ENCODE measurements around the gene ACADVL. TPM values are rescaled to one million over a fixed set of nuclear protein-coding genes. Genes with fewer than 3 reads are reported as not detected.
A peak's percentile ranks its signal among the peaks of the same experiment; 100 is the strongest.

ACADVL gene
- total RNA-seq, 4 donors from 2014 or later, result 877 to 3,047 (median 1,981) TPM

GRCh38 chr17:7237761-7238419, 18.2 kb downstream of the ACADVL start:
- H3K4me3 ChIP-seq, result peak overlapping the region; percentile 81 to 90 (median 86)
- no peaks in the 10 kb centered on the region for H3K9me3 ChIP-seq
- in situ Hi-C loops (cut with MboI; ENCODE audit: low pct_ligation_motif_present in 1 of 4, low pct_unique_long_range_greater_than_20kb in 1 of 4, low sequenced_read_pairs in 3 of 4), result loop anchor here in 1 of 4 donors (25.0 kb wide), 1 partner anchor 899 kb away; no protein-coding TSS in a partner anchor
- intact Hi-C loops (cut with DNase I; ENCODE audit: low total_unique reads), result no loop called here
- peaks cover 31 to 59% (median 46%) of the 10 kb centered on the region in 4 donors for H3K4me1 ChIP-seq
- 1% methylated on average over 49 of the region's 73 CpGs; no CpG with 5 or more reads in 1 of the 2 donors for WGBS, 2 donors (ENCODE audit: low coverage in 1 of 2)
- peak; percentile 91 for DNase-seq
- H3K27me3 ChIP-seq, result no peaks in the 10 kb centered on the region
- no peak for TF ChIP-seq CTCF (IDR thresholded peaks at IDR 0.05)
- peak; percentile 47 for TF ChIP-seq POLR2A (IDR thresholded peaks at IDR 0.05)
- peak in 1 of 3 donors; percentile 11 for TF ChIP-seq POLR2AphosphoS5 (IDR thresholded peaks at IDR 0.05)
- H3K27ac ChIP-seq, result peak overlapping the region; percentile 96 to 98 (median 96)
- H3K36me3 ChIP-seq, result peaks cover 0 to 9% (median 4%) of the 10 kb centered on the region in 4 donors

DNA sequence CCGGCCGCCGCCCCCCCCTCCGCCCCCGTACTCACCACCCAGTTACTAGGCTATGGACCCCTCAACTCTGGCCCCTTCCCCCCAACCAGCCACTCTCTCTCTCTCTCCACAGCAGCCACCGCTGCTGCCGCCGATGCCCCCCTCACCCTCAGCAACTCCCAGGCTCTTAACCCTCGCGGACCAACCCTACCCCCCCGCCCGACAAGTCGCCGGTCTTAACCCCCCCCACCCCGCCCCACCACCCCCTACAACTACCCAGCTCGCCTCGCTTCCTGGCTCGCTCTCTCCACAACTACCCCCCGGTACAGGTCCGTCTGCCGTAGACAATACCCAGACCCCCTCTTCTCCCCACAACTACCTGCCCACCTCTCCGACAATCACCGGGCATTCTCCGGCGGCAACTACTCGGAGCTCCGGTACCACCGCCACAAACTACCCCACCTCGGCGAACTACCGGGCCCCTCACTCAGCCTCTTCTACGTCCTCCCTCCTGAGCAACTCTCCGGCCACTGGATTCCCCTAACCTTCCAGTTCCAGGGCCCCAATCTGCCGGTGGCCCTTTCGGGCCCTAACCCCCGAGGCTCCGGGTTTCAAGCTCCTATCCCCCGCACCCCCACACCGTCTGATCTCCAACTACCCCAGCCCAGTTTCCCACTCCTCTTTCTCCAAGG, 18.8 kb downstream of the ACADVL start:
- intact Hi-C loops (cut with DNase I; ENCODE audit: low total_unique reads), result no loop called here
- H3K9me3 ChIP-seq, result no peaks in the 10 kb centered on the region
- DNase-seq, result no peak
- peak overlapping the region; percentile 96 to 98 (median 96) for H3K27ac ChIP-seq
- peaks cover 0 to 9% (median 4%) of the 10 kb centered on the region in 4 donors for H3K36me3 ChIP-seq
- peak overlapping the region; percentile 81 to 90 (median 86) for H3K4me3 ChIP-seq
- in situ Hi-C loops (cut with MboI; ENCODE audit: low pct_ligation_motif_present in 1 of 4, low pct_unique_long_range_greater_than_20kb in 1 of 4, low sequenced_read_pairs in 3 of 4), result loop anchor here in 1 of 4 donors (25.0 kb wide), 1 partner anchor 899 kb away; no protein-coding TSS in a partner anchor
- H3K4me1 ChIP-seq, result peaks cover 30 to 57% (median 44%) of the 10 kb centered on the region in 4 donors
- no peaks in the 10 kb centered on the region for H3K27me3 ChIP-seq
- TF ChIP-seq EP300 (IDR thresholded peaks at IDR 0.05; ENCODE audit: low read depth) (no peak), POLR2A (IDR thresholded peaks at IDR 0.05) (no peak), CTCF (IDR thresholded peaks at IDR 0.05) (no peak), POLR2AphosphoS5 (IDR thresholded peaks at IDR 0.05) (no peak)
- 0 to 2% methylated on average over 1 to 37 of the region's 39 CpGs for WGBS, 2 donors (ENCODE audit: low coverage in 1 of 2)

DNA sequence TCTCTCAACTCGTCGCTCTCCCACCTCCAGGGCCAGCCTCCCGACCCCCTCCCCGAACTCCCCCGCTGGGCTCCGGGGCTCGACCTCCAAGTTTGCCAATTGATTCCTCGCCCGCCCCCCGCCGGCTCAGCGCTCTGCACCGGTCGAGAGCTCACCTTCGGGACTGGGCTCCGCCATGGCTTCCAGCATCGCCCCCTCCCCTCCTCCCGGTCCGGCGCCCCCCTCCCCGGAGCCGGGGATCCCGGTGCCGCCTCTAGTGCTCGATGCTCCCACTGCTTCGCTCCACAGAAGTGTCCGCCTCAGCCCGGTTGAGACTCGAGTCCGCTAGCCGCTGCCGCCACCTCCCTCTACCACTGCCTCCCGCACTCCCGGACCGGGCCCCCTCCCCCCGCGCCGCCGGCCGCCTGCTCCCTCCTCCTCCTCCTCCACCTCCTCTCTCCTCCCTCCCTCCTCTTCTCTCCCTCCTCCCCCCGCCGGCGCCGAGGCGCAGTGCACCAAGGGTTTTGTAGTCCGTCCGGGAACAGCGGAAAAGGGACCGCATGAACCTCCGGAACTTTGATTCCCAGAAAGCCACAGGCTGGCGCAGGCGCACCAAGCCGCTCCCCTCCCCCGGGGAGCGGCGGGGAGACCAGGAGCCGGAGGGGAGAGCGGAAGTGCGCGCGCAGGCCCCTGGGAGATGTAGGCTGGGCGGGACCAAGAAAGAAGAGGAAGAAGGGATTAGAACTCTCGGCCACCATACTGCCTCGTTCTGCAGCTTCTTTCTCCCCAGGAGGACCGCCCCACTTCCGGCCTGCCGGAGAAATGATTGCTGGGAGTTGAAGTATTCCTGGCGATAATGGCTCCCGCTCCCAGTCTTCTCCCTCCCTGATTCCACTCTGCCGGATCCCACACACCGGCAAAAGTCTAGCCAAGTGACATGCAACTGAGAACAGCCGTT, 19.6 kb downstream of the ACADVL start, which contains the start of gene PHF23:
Gene PHF23, minus strand, starts transcription at position 367 of the 937 bp plus-strand sequence. Its CDS starts 178 bp downstream, at position 189.
- H3K4me3 ChIP-seq, result peak within 1 kb of the TSS; percentile 81 to 95 (median 86)
- H3K9me3 ChIP-seq, result no peaks in the 10 kb centered on the region
- no peaks in the 10 kb centered on the region for H3K27me3 ChIP-seq
- TF ChIP-seq CTCF (IDR thresholded peaks at IDR 0.05) (peak in 3 of 5 experiments; percentile 20 to 77 (median 70)), EP300 (IDR thresholded peaks at IDR 0.05; ENCODE audit: low read depth) (peak; percentile 48), POLR2A (IDR thresholded peaks at IDR 0.05) (peak; percentile 80), POLR2AphosphoS5 (IDR thresholded peaks at IDR 0.05) (peak; percentile 43 to 67 (median 52))
- H3K27ac ChIP-seq, result peak within 1 kb of the TSS; percentile 96 to 99 (median 98)
- peak; percentile 99 for DNase-seq
- peaks cover 0 to 13% (median 6%) of the 10 kb centered on the region in 4 donors for H3K36me3 ChIP-seq
- in situ Hi-C loops (cut with MboI; ENCODE audit: low pct_ligation_motif_present in 1 of 4, low pct_unique_long_range_greater_than_20kb in 1 of 4, low sequenced_read_pairs in 3 of 4) (loop anchor here in 1 of 4 donors (25.0 kb wide), 1 partner anchor 898 kb away; no protein-coding TSS in a partner anchor), intact Hi-C loops (cut with DNase I; ENCODE audit: low total_unique reads) (loop anchor here (5.0 kb wide), 1 partner anchor 603 kb away; no protein-coding TSS in a partner anchor)
- 0 to 1% methylated on average over 5 to 60 of the region's 72 CpGs for WGBS, 2 donors (ENCODE audit: low coverage in 1 of 2)
- H3K4me1 ChIP-seq, result peaks cover 31 to 61% (median 45%) of the 10 kb centered on the region in 4 donors
